Activated T-helper 17 cell treated with anti-CD3 and anti-CD28 coated beads, Interleukin-2, amount 50 U/mL, for 72 hours (primary cell): ENCODE measurements around the gene CROCC2. TPM values are rescaled to one million over a fixed set of nuclear protein-coding genes. Genes with fewer than 3 reads are reported as not detected.

Source experiments
- ATAC-seq: fragments of 150-1000 bp; cut with Tn5 transposase; replicated peaks from 2 replicates; pipeline ENCODE4 v1.10.0; 2021; ENCODE audit warnings: mild to moderate bottlenecking, moderate library complexity
- H3K27ac Mint-ChIP-seq: one replicate; pipeline ENCODE4 v1.8.0; 2022; ENCODE audit warnings: mixed read lengths
- H3K27me3 Mint-ChIP-seq: one replicate; pipeline ENCODE4 v1.8.0; 2022; ENCODE audit warnings: mixed read lengths
- H3K36me3 Mint-ChIP-seq: one replicate; pipeline ENCODE4 v1.8.0; 2022; ENCODE audit warnings: low read depth, mild to moderate bottlenecking, mixed read lengths
- H3K4me1 Mint-ChIP-seq: one replicate; pipeline ENCODE4 v1.8.0; 2022; ENCODE audit warnings: mixed read lengths
- H3K4me3 Mint-ChIP-seq: one replicate; pipeline ENCODE4 v1.8.0; 2022; ENCODE audit warnings: mild to moderate bottlenecking, mixed read lengths
- H3K9me3 Mint-ChIP-seq: one replicate; pipeline ENCODE4 v1.8.0; 2022; ENCODE audit warnings: mixed read lengths
- total RNA-seq, 2 donors: library from RNA; stranded (reverse); gene quantifications; one replicate each; pipeline ENCODE4 v1.2.3, GENCODE V29; 2022

Gene CROCC2
- total RNA-seq, 2 donors from 2014 or later, result not detected

DNA sequence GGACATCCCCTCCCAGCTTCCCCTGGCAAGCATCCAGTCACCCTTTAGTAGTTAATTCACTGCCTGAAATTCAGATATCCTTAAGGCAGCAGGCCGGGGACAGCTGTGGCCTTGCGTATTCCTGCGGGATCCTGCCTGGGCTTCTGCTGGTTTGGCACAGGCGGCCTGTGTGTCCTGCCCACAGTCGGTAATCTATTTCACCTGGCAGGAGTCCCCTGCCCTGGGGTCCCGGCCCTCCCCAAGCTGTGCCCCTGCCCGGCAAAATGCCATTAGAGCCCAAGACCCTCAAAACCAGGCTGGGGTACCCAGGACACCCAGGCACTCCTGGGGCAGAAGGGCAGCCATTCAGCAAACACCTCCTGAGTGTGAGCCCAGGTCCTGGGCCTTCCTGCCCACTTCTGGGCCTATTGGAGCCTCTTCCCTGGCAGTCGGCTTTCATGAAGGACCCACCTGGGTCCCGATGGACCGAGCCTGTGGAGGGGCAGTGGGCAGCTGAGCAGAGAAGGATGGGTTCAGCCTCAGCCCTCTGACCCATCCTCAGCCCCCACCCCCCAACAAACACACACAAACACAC is 11.6 kb downstream of the CROCC2 start:
- no peaks in the 10 kb centered on the region for H3K9me3 Mint-ChIP-seq
- H3K27ac Mint-ChIP-seq, result no peak overlapping the region

DNA sequence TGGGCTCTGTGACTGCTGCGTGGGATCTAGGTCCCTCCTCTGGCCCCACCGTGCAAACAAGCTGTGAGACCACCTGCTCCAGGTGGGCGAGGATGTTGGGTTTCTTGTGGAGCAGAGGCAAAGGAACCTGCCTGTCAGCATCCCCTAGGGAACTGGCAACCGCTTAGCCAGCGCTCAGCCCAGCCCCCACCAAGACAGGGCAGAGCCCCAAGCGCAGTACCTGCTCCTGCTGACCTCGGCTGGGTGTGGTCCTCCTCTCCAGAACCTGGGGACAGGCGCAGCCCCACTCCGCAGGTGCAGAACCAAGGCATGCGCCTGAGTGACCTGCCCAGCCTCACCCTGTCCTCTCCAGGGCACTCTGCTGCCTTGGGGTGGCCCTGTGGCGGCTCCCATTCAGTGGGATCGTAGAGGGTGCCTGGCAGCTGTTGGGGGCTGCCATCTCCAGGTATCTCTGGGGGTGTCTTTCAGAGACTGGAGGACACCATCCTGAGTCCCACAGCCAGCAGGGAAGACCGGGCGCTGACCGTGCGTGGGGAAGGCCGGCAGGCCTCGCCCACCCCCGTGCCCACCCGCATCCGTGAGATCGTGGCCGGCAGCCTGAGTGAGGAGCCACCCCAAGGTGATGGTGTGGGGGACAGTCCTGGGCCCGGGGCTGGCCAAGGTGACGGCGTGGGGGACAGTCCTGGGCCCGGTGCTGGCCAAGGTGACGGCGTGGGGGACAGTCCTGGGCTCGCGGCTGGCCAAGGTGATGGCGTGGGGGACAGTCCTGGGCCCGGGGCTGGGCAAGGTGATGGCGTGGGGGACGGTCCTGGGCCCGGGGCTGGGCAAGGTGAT is 12.3 kb downstream of the CROCC2 start:
- Mint-ChIP-seq H3K27me3 (peaks cover 6% of the 10 kb centered on the region), H3K36me3 (no peaks in the 10 kb centered on the region), H3K27ac (no peak overlapping the region), H3K4me3 (no peak overlapping the region), H3K4me1 (no peaks in the 10 kb centered on the region), H3K9me3 (no peaks in the 10 kb centered on the region)
- no peak for ATAC-seq

More for the DNA sequence above, 11.6 kb downstream of the CROCC2 start:
- no peaks in the 10 kb centered on the region for H3K4me1 Mint-ChIP-seq
- no peak for ATAC-seq
- no peak overlapping the region for H3K4me3 Mint-ChIP-seq
- H3K36me3 Mint-ChIP-seq, result no peaks in the 10 kb centered on the region
- H3K27me3 Mint-ChIP-seq, result peaks cover 6% of the 10 kb centered on the region

GRCh38 chr2:240919161-240919781 is 13.1 kb downstream of the CROCC2 start:
- no peak for ATAC-seq
- H3K4me3 Mint-ChIP-seq, result no peak overlapping the region
- H3K4me1 Mint-ChIP-seq, result no peaks in the 10 kb centered on the region
- H3K27ac Mint-ChIP-seq, result no peak overlapping the region
- H3K36me3 Mint-ChIP-seq, result no peaks in the 10 kb centered on the region
- no peaks in the 10 kb centered on the region for H3K9me3 Mint-ChIP-seq
- H3K27me3 Mint-ChIP-seq, result peaks cover 6% of the 10 kb centered on the region

DNA sequence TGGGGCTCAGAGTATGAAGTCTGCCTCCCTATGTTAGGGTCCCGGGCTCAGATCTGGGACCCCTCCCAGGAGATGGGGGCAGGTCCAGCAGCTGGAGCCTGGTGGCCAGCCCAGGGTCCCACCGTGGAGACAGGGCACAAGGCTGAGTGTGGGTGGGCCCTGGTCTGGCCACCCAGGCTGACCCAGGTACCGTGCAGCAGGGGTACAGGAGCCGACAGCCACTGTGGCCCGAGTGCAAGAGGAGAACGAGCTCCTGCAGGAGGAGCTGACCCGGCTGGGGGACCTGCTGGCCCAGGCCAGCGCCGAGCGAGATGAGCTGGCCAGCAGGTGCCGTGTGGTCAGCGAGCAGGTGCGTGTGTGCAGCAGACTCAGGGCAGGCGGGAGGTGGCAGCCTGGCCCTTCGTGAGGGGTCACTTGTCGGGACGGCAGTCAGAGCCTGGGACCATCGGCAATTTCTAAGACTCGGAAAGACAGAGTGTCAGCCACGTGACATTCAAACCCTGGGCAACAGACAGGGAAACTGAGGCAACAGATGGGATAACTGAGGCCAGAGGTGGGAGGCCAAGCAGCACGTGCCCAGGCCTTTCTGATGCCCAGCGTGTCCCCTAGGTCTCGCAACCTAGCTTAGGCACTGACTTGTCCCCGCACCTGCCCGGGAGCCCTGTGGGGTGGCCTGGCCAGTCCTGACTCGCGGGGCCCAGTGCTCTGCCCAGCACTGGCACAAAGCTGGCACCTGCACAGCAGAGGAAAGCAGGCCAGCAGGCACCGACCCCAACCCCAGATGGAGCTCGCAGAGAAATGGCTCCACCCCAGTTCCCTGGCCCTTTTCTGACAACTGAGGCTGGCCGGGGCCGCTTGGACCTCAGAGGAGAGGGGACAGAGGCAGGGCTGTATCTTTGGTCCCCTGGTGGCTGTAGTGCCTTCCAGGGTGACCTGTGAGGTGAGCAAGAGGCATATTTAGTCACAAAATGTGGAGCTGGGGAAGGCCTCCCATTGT is 13.9 kb downstream of the CROCC2 start:
- Mint-ChIP-seq H3K4me1 (no peaks in the 10 kb centered on the region), H3K27me3 (peaks cover 6% of the 10 kb centered on the region), H3K9me3 (no peaks in the 10 kb centered on the region), H3K4me3 (no peak overlapping the region), H3K36me3 (no peaks in the 10 kb centered on the region), H3K27ac (no peak overlapping the region)
- ATAC-seq, result peak; percentile 25

DNA sequence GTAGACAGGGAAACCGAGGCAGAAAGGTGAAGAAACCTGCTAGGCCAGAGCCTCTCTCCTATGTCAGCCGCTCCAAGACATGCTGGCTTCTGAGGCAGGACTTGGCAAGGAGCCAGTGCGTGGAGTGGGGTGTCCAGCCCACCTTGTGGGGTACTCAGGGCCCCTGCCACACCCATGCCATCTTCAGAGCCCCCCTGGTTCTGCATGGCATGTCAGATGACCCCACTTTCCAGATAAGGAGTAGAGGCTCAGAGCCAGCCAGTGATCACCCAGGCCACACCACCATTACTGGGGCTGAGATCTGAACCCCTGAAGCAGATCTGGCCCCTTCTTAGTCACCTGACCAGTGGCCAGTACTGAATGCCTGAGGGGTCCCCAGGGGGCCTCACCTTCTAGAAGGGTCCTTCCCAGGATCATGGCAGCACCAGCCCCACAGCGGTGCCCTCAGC is 14.7 kb downstream of the CROCC2 start:
- Mint-ChIP-seq H3K4me1 (no peaks in the 10 kb centered on the region), H3K27me3 (peaks cover 4% of the 10 kb centered on the region), H3K27ac (no peak overlapping the region), H3K4me3 (no peak overlapping the region), H3K36me3 (no peaks in the 10 kb centered on the region), H3K9me3 (no peaks in the 10 kb centered on the region)
- no peak for ATAC-seq

GRCh38 chr2:240921311-240921994 is 15.3 kb downstream of the CROCC2 start:
- no peaks in the 10 kb centered on the region for H3K4me1 Mint-ChIP-seq
- H3K27me3 Mint-ChIP-seq, result peaks cover 4% of the 10 kb centered on the region
- H3K27ac Mint-ChIP-seq, result no peak overlapping the region
- H3K9me3 Mint-ChIP-seq, result no peaks in the 10 kb centered on the region
- H3K36me3 Mint-ChIP-seq, result no peaks in the 10 kb centered on the region
- peak; percentile 27 for ATAC-seq
- H3K4me3 Mint-ChIP-seq, result no peak overlapping the region

DNA sequence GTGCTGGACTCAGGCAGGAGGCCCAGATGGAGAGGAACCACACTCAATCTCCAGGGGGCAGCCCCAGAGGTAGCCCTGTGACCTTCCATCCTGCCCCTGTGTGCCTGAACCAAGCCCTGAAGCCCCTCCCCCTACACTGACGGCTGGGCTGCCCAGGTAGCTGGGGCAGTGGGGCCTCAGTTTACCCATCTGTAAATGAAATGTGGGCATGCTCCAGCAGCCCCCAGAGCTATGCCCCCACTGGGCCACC is 15.8 kb downstream of the CROCC2 start:
- no peaks in the 10 kb centered on the region for H3K9me3 Mint-ChIP-seq

GRCh38 chr2:240922245-240922981 is 16.3 kb downstream of the CROCC2 start:
- no peak overlapping the region for H3K27ac Mint-ChIP-seq
- no peaks in the 10 kb centered on the region for H3K27me3 Mint-ChIP-seq
- H3K4me1 Mint-ChIP-seq, result no peaks in the 10 kb centered on the region
- no peak for ATAC-seq
- H3K4me3 Mint-ChIP-seq, result no peak overlapping the region
- no peaks in the 10 kb centered on the region for H3K9me3 Mint-ChIP-seq
- no peaks in the 10 kb centered on the region for H3K36me3 Mint-ChIP-seq

More for the DNA sequence above, 15.8 kb downstream of the CROCC2 start:
- Mint-ChIP-seq H3K27ac (no peak overlapping the region), H3K27me3 (peaks cover 2% of the 10 kb centered on the region), H3K4me1 (no peaks in the 10 kb centered on the region), H3K36me3 (no peaks in the 10 kb centered on the region), H3K4me3 (no peak overlapping the region)
- ATAC-seq, result no peak

DNA sequence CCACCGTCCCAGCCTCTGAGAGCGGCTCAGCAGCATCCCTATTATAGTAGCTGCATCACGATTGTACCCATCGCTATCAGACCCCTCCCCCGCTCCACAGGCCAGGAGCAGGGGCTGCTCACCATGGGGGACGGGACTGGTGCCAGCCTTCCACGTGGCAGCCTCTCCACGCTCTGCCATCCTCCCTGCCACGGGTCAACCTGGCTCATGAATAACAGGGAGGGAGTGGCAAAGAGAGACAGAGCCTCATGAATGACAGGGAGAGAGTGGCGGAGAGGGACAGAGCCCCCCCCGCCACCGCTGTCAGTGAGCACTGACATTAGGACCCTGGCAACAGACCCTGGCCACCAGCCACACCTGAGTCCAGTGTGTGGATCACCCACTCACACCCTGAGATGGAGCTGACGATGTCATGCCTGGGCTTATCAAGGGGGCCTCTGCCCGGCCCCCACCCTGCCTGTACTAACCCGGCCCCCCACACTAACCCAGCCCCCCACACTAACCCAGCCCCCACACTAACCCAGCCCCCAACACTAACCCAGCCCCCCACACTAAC is 16.9 kb downstream of the CROCC2 start:
- ATAC-seq, result no peak
- no peaks in the 10 kb centered on the region for H3K9me3 Mint-ChIP-seq

GRCh38 chr2:240925191-240925567 is 19.0 kb downstream of the CROCC2 start:
- no peaks in the 10 kb centered on the region for H3K27me3 Mint-ChIP-seq
- H3K27ac Mint-ChIP-seq, result no peak overlapping the region
- peak; percentile 30 for ATAC-seq
- H3K9me3 Mint-ChIP-seq, result no peaks in the 10 kb centered on the region
- H3K4me3 Mint-ChIP-seq, result no peak overlapping the region
- no peaks in the 10 kb centered on the region for H3K4me1 Mint-ChIP-seq
- H3K36me3 Mint-ChIP-seq, result no peaks in the 10 kb centered on the region

More for the DNA sequence above, 16.9 kb downstream of the CROCC2 start:
- Mint-ChIP-seq H3K36me3 (no peaks in the 10 kb centered on the region), H3K27me3 (no peaks in the 10 kb centered on the region), H3K4me1 (no peaks in the 10 kb centered on the region), H3K4me3 (no peak overlapping the region), H3K27ac (no peak overlapping the region)

DNA sequence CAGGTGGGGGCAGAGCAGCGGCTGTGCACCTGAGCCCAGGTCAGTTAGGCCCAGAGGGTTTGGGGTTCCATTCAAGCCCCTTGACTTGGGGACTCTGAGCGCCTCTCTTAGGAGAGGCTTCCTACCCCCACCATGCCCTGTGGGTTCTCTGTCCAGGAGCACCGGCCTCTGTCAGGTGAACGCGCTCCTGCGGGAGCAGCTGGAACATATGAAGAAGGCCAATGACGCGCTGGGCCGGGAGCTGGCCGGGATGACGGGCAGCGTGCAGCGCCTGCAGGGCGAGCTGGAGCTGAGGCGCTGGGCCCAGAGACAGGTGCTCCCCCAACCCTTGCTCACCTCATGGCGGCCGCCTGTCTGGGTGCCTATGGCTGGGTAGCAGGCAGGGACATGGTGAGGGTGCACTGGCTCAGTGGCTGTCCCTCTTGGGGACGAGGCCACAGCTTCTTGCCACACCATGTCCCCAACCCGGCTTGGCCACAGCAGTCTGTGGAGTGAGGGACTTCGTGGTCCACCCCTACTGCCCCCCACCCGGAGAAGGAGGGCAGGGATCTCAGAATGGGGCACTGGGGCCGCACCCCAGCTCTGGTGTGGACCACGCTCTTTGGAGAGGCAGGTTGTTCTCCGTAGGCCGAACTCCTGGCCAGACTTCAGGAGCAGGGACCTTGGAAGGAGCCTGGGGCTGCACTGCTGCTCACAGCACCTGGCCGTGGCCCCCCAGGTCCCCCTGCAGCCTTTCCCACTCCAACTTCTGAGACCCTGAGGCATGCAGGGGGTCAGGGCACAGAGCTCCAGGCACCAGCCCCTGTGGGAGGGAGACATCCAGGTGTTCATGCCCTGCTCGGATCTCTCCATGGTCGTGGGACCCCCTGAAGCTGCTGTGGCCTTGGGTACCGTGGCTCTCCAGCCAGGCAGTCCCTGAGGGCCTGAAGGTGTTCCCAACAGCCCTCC is 19.7 kb downstream of the CROCC2 start:
- H3K36me3 Mint-ChIP-seq, result no peaks in the 10 kb centered on the region
- H3K9me3 Mint-ChIP-seq, result no peaks in the 10 kb centered on the region
- ATAC-seq, result peak; percentile 21

More for the DNA sequence above, 19.7 kb downstream of the CROCC2 start:
- Mint-ChIP-seq H3K27me3 (no peaks in the 10 kb centered on the region), H3K27ac (no peak overlapping the region), H3K4me1 (no peaks in the 10 kb centered on the region), H3K4me3 (no peak overlapping the region)
